IMR-90 (cell line): ENCODE measurements around the gene PLXDC1. TPM values are rescaled to one million over a fixed set of nuclear protein-coding genes. Genes with fewer than 3 reads are reported as not detected.

ENCODE experiments used
- ATAC-seq: fragments of 200-7000 bp; cut with Tn5 transposase; 2 replicates; pipeline ENCODE4 v1.9.1; 2020; ENCODE audit warnings: low read depth, mild to moderate bottlenecking, moderate library complexity
- BruUV-seq: library from RNA; stranded (reverse); fragments of 400-500 nt; replicated peaks from 2 replicates; lab custom pipeline; 2021; lab: Mats Ljungman, UMichigan
- CTCF ChIA-PET: fragments of 300-600 bp; formaldehyde crosslinking; extraction: SDS; loops from one replicate; lab custom pipeline; 2021; ENCODE audit warnings: antibody characterized with exemption; lab: Yijun Ruan, JAX
- POLR2A ChIA-PET: fragments of 300-600 bp; sonication (Branson Sonifier 250); formaldehyde crosslinking; loops from one replicate; lab custom pipeline; 2022; ENCODE audit warnings: antibody characterized with exemption; ENCODE audit not compliant: unreplicated experiment; lab: Charles Lee
- DNase-seq: peaks from one replicate; pipeline ENCODE4 v3.0.0; 2013
- H2AFZ ChIP-seq: replicated peaks from 2 replicates; pipeline ENCODE3; 2013; ENCODE audit warnings: low read length, mild to moderate bottlenecking; ENCODE audit not compliant: poor library complexity
- H2AK5ac ChIP-seq: 2 replicates; pipeline ENCODE4 v1.6.1; 2013; ENCODE audit warnings: low read depth, low read length, inconsistent platforms
- H2AK9ac ChIP-seq: replicated peaks from 2 replicates; pipeline ENCODE3; 2013; ENCODE audit warnings: mild to moderate bottlenecking, low read depth, low read length, moderate library complexity; ENCODE audit not compliant: poor library complexity
- H2BK120ac ChIP-seq: 2 replicates; pipeline ENCODE4 v1.6.1; 2013; ENCODE audit warnings: low read depth, low read length, inconsistent platforms
- H2BK15ac ChIP-seq: 3 replicates; pipeline ENCODE4 v1.6.1; 2013; ENCODE audit warnings: low read depth, low read length, inconsistent platforms
- H2BK20ac ChIP-seq: 2 replicates; pipeline ENCODE4 v1.6.1; 2013; ENCODE audit warnings: low read depth, mild to moderate bottlenecking, inconsistent platforms, low read length, moderate library complexity
- H2BK5ac ChIP-seq: 2 replicates; pipeline ENCODE4 v1.6.1; 2013; ENCODE audit warnings: mild to moderate bottlenecking, low read depth, low read length, inconsistent platforms; ENCODE audit not compliant: poor library complexity, severe bottlenecking
- H3K14ac ChIP-seq: replicated peaks from 2 replicates; pipeline ENCODE4 v1.6.1; 2013; ENCODE audit warnings: low read depth, low read length, inconsistent platforms
- H3K18ac ChIP-seq: 2 replicates; pipeline ENCODE4 v1.6.1; 2013; ENCODE audit warnings: low read depth, low read length, control low read depth
- H3K23ac ChIP-seq: 2 replicates; pipeline ENCODE4 v1.6.1; 2013; ENCODE audit warnings: low read depth, low read length, inconsistent platforms
- H3K27ac ChIP-seq: 2 replicates; pipeline ENCODE4 v1.5.1; 2013; ENCODE audit warnings: mild to moderate bottlenecking, control low read depth, low read length; ENCODE audit not compliant: insufficient read depth
- H3K27me3 ChIP-seq: 2 replicates; pipeline ENCODE4 v1.6.1; 2013; ENCODE audit warnings: low read length; ENCODE audit not compliant: control insufficient read depth, insufficient read depth
- H3K36me3 ChIP-seq: 2 replicates; pipeline ENCODE4 v1.6.1; 2013; ENCODE audit warnings: low read length, mixed read lengths; ENCODE audit not compliant: control insufficient read depth, insufficient read depth
- H3K4ac ChIP-seq: 2 replicates; pipeline ENCODE4 v1.6.1; 2013; ENCODE audit warnings: low read depth, low read length, inconsistent platforms
- H3K4me1 ChIP-seq: 2 replicates; pipeline ENCODE4 v1.6.1; 2013; ENCODE audit warnings: low read length, mixed read lengths; ENCODE audit not compliant: control insufficient read depth, insufficient read depth
- H3K4me2 ChIP-seq: 2 replicates; pipeline ENCODE4 v1.6.1; 2013; ENCODE audit warnings: low read depth, mild to moderate bottlenecking, control low read depth, low read length, moderate library complexity
- H3K4me3 ChIP-seq: 2 replicates; pipeline ENCODE4 v1.5.1; 2013; ENCODE audit warnings: low read depth, mild to moderate bottlenecking, control low read depth, low read length, moderate library complexity; ENCODE audit not compliant: insufficient read depth
- H3K56ac ChIP-seq: 2 replicates; pipeline ENCODE4 v1.6.1; 2013; ENCODE audit warnings: low read length, inconsistent platforms; ENCODE audit not compliant: insufficient read depth; ENCODE audit errors: extremely low read depth
- H3K79me1 ChIP-seq, 2 experiments: 2 replicates each; pipeline ENCODE4 v1.6.1; 2013; ENCODE audit warnings: low read length in 2 of 2, inconsistent platforms in 1 of 2, low read depth in 1 of 2
- H3K9ac ChIP-seq: 2 replicates; pipeline ENCODE4 v1.6.1; 2013; ENCODE audit warnings: low read depth, low read length, control low read depth
- H3K9me1 ChIP-seq: 2 replicates; pipeline ENCODE4 v1.6.1; 2013; ENCODE audit warnings: low read length, inconsistent platforms; ENCODE audit not compliant: insufficient read depth
- H3K9me3 ChIP-seq: 2 replicates; pipeline ENCODE4 v1.6.1; 2013; ENCODE audit warnings: low read length; ENCODE audit not compliant: control insufficient read depth, insufficient read depth
- H4K20me1 ChIP-seq: 2 replicates; pipeline ENCODE4 v1.6.1; 2013; ENCODE audit warnings: low read length, inconsistent platforms; ENCODE audit not compliant: insufficient read depth
- H4K5ac ChIP-seq: 2 replicates; pipeline ENCODE4 v1.6.1; 2013; ENCODE audit warnings: mild to moderate bottlenecking, low read depth, low read length, control low read depth
- H4K8ac ChIP-seq, 2 experiments: 2 replicates each; pipeline ENCODE4 v1.6.1; 2013; ENCODE audit warnings: low read depth in 2 of 2, low read length in 2 of 2, control low read depth in 1 of 2, inconsistent platforms in 1 of 2
- H4K91ac ChIP-seq: 2 replicates; pipeline ENCODE4 v1.6.1; 2013; ENCODE audit warnings: low read depth, low read length, inconsistent platforms; ENCODE audit not compliant: insufficient read depth
- CHD1 ChIP-seq: IDR thresholded peaks from 2 replicates; pipeline ENCODE4 v1.6.1; 2012; ENCODE audit warnings: low read depth, low read length, improper control_type of control experiment
- CTCF ChIP-seq: conservative IDR thresholded peaks from 2 replicates; pipeline ENCODE4 v1.5.1; 2012; ENCODE audit warnings: mild to moderate bottlenecking, low read depth, low read length, improper control_type of control experiment
- FOS ChIP-seq: fragments of 150-350 bp; IDR thresholded peaks from 2 replicates; pipeline ENCODE4 v1.6.1; 2016; ENCODE audit warnings: low read depth, low read length
- MAFK ChIP-seq: IDR thresholded peaks from 2 replicates; pipeline ENCODE4 v1.6.1; 2012; ENCODE audit warnings: low read depth, low read length, improper control_type of control experiment
- NFE2L2 ChIP-seq: fragments of 150-350 bp; IDR thresholded peaks from 2 replicates; pipeline ENCODE4 v1.6.1; 2016; ENCODE audit warnings: low read depth, mild to moderate bottlenecking, low read length
- RCOR1 ChIP-seq: IDR thresholded peaks from 2 replicates; pipeline ENCODE4 v1.6.1; 2012; ENCODE audit warnings: mild to moderate bottlenecking, low read length, improper control_type of control experiment; ENCODE audit not compliant: insufficient replicate concordance
- RFX5 ChIP-seq: IDR thresholded peaks from 2 replicates; pipeline ENCODE4 v1.8.0; 2012; ENCODE audit warnings: low read depth, mild to moderate bottlenecking, low read length, moderate library complexity
- USF2 ChIP-seq: fragments of 150-350 bp; IDR thresholded peaks from 2 replicates; pipeline ENCODE4 v1.6.1; 2017; ENCODE audit warnings: mild to moderate bottlenecking, antibody characterized with exemption, low read length, low read depth
- WGBS, 2 experiments: methylation state at CpG; one replicate each; pipeline versions ENCODE4 v1.1.5 to v1.1.7; 2013; ENCODE audit warnings: missing lambda C conversion rate in 2 of 2; ENCODE audit not compliant: insufficient read length in 1 of 2; ENCODE audit errors: extremely low coverage in 2 of 2; 5-methylcytosine and 5-hydroxymethylcytosine counted together
- dilution Hi-C: fragments of 300-500 bp; cut with HindIII; formaldehyde crosslinking; loops from one replicate; pipeline ENCODE4 v1.14.3; 2018; ENCODE audit warnings: low sequenced_read_pairs; ENCODE audit not compliant: unreplicated experiment
- in situ Hi-C: fragments of 300-500 bp; cut with MboI; formaldehyde crosslinking; loops from 3 replicates; pipeline ENCODE4 v1.14.3; 2019; ENCODE audit warnings: low sequenced_read_pairs, inconsistent platforms, mixed read lengths
- intact Hi-C: fragments of 100-400 bp; cut with micrococcal nuclease; formaldehyde crosslinking; loops from 2 replicates; pipeline ENCODE4 v1.10.0; 2022
- polyA plus RNA-seq, 3 experiments: library from polyadenylated mRNA; depleted of rRNA; stranded (reverse); fragments of >200 nt; gene quantifications; 2 replicates each; pipeline ENCODE4 v1.2.3, GENCODE V29; 2012; ENCODE audit warnings: low replicate concordance in 1 of 3
- total RNA-seq: library from RNA; depleted of rRNA; stranded (reverse); fragments of >200 nt; gene quantifications from 2 replicates; pipeline ENCODE4 v1.2.3, GENCODE V29; 2012

The PLXDC1 gene
- total and polyA plus RNA-seq, 2 of the 4 experiments (the other 2 are of a cell fraction), result under 0.01 to 0.50 TPM

- H3K4me1 ChIP-seq, result no peaks in the 10 kb centered on the region; the same call in 1 of the 2 replicates
- no peak overlapping the region for H4K91ac ChIP-seq
- H2AFZ ChIP-seq, result no peak overlapping the region
- H4K5ac ChIP-seq, result no peak overlapping the region
- H4K20me1 ChIP-seq, result peaks cover 4% of the 10 kb centered on the region; the same call in 1 of the 2 replicates
- no peak overlapping the region for H3K56ac ChIP-seq
- H2AK9ac ChIP-seq, result no peak overlapping the region
- H3K18ac ChIP-seq, result no peak overlapping the region
- H3K9ac ChIP-seq, result no peak overlapping the region
- H3K4me3 ChIP-seq, result no peak overlapping the region
- intact Hi-C loops (no loop called here), in situ Hi-C loops (loop anchor here (5.0 kb wide), 1 partner anchor 168 kb away; no protein-coding TSS in a partner anchor), dilution Hi-C loops (no loop called here)
- no peaks in the 10 kb centered on the region for H3K79me1 ChIP-seq
- no peak overlapping the region for H2BK5ac ChIP-seq
- no peaks in the 10 kb centered on the region for H3K36me3 ChIP-seq
- H3K23ac ChIP-seq, result no peak overlapping the region
- H3K27ac ChIP-seq, result no peak overlapping the region
- no peaks in the 10 kb centered on the region for H3K9me3 ChIP-seq
- POLR2A ChIA-PET, result no interaction called here
- no peak for ATAC-seq
- CTCF ChIA-PET, result no interaction called here
- no peak overlapping the region for H3K4ac ChIP-seq
- no peak overlapping the region for H2BK20ac ChIP-seq
- DNase-seq, result no peak
- H3K14ac ChIP-seq, result no peak overlapping the region
- H3K27me3 ChIP-seq, result peaks cover 20% of the 10 kb centered on the region
- H2BK120ac ChIP-seq, result no peak overlapping the region
- no peak overlapping the region for H3K4me2 ChIP-seq
- no TSS peak for BruUV-seq
- H4K8ac ChIP-seq, result no peak overlapping the region
- H2AK5ac ChIP-seq, result no peak overlapping the region
- TF ChIP-seq CTCF (no peak), RFX5 (no peak), USF2 (no peak), CHD1 (no peak), FOS (no peak), RCOR1 (no peak), NFE2L2 (no peak), MAFK (no peak)
- WGBS, 2 experiments, result 41% methylated on average over 4 of the region's 5 CpGs; no CpG with 5 or more reads in 1 of the 2 experiments
- no peak overlapping the region for H2BK15ac ChIP-seq
- no peaks in the 10 kb centered on the region for H3K9me1 ChIP-seq
Observed at GRCh38 chr17:39150104-39150634, 1.3 kb downstream of the PLXDC1 start.
